Osteoblast (primary cell): ENCODE data around the gene KNDC1. TPM values are rescaled to one million over a fixed set of nuclear protein-coding genes. Genes with fewer than 3 reads are reported as not detected.

Experiments used
- DNase-seq: peaks from one replicate; pipeline ENCODE4 v3.0.0; 2011; ENCODE audit warnings: low spot score, mixed read lengths; ENCODE audit not compliant: insufficient read length; ENCODE audit errors: missing footprints
- H2AFZ ChIP-seq: 2 replicates; pipeline ENCODE4 v1.6.0; 2011; ENCODE audit warnings: mild to moderate bottlenecking, low read length
- H3K27ac ChIP-seq: 2 replicates; pipeline ENCODE4 v1.5.1; 2011; ENCODE audit warnings: mild to moderate bottlenecking, low read depth, low read length, moderate library complexity
- H3K27me3 ChIP-seq: 2 replicates; pipeline ENCODE4 v1.6.0; 2012; ENCODE audit warnings: mild to moderate bottlenecking, control low read depth, inconsistent platforms, low read length, moderate library complexity; ENCODE audit not compliant: insufficient read depth
- H3K36me3 ChIP-seq: 2 replicates; pipeline ENCODE4 v1.5.1; 2011; ENCODE audit warnings: mild to moderate bottlenecking, low read length, control low read depth, moderate library complexity; ENCODE audit not compliant: insufficient read depth
- H3K4me1 ChIP-seq: 2 replicates; pipeline ENCODE4 v1.5.1; 2011; ENCODE audit warnings: mild to moderate bottlenecking, low read length, control low read depth, moderate library complexity; ENCODE audit not compliant: insufficient read depth
- H3K4me2 ChIP-seq: 2 replicates; pipeline ENCODE4 v1.6.0; 2011; ENCODE audit warnings: mild to moderate bottlenecking, low read length; ENCODE audit not compliant: insufficient read depth
- H3K4me3 ChIP-seq: fragments of 200-600 bp; sonication (generic); 3 replicates; pipeline ENCODE4 v1.5.1; 2012; ENCODE audit warnings: mild to moderate bottlenecking, low read length, inconsistent platforms; ENCODE audit not compliant: insufficient read depth
- H3K79me2 ChIP-seq: 2 replicates; pipeline ENCODE4 v1.6.0; 2012; ENCODE audit warnings: mild to moderate bottlenecking, low read length, control low read depth, inconsistent platforms; ENCODE audit not compliant: insufficient read depth
- H3K9me3 ChIP-seq: 2 replicates; pipeline ENCODE4 v1.5.1; 2011; ENCODE audit warnings: low read depth, low read length, control low read depth
- H4K20me1 ChIP-seq: 2 replicates; pipeline ENCODE4 v1.6.0; 2012; ENCODE audit warnings: mild to moderate bottlenecking, low read length, control low read depth; ENCODE audit not compliant: insufficient read depth
- total RNA-seq: library from RNA; depleted of rRNA; stranded (reverse); fragments of >200 nt; gene quantifications from 2 replicates; pipeline ENCODE4 v1.2.3, GENCODE V29; 2012
- TF ChIP-seq, protein P1 (sequence below): IDR thresholded peaks from 2 replicates; pipeline ENCODE4 v1.5.1; 2011; ENCODE audit warnings: mild to moderate bottlenecking, low read depth, low read length, moderate library complexity; ENCODE audit errors: extremely low read depth

The KNDC1 gene
- total RNA-seq, 1 donor = not detected

DNA sequence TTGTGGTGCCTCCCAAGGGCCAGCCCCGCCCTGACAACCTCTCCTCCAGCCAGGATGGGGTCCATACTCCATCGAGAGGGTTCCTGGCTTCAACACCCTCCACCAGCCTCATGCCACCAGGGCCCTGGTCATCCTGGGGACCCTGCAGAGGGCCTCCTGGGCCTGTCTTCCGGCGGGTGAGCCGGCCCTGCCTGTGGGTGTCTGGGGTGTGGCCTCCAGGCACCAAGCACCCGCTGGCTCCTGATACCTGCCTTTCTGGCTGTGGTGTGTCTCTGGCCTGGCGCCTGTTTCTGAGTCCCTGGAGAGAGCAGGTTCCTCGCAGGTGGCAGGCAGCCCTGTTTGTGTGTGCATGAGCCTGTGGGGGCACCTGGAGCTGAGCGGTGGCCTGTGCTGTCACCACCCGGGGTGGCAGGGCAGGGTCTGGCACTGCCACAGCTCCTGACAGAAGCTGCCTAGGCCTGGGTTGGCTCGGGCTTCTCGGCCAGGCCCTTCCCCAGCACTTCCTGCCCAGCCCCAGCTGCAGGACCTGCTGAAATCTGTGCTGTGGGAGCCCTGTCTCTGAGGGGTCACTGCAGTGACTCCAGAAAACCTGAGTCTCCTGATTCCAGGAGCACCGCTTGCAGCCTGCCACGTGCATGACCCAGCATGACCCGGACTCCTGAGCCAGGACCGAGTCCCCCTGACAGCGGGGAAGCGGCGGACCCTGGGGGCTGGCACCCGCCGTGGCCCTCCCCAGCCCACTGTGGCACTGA lies 98.2 kb downstream of the KNDC1 start:
- Histone ChIP-seq H3K27me3 (peaks cover 7% of the 10 kb centered on the region), H3K79me2 (no peaks in the 10 kb centered on the region), H3K4me3 (no peak overlapping the region), H3K4me2 (no peak overlapping the region), H3K4me1 (peaks cover 23% of the 10 kb centered on the region), H3K36me3 (no peaks in the 10 kb centered on the region), H2AFZ (no peak overlapping the region), H3K9me3 (no peaks in the 10 kb centered on the region), H3K27ac (peak overlapping the region; percentile 78), H4K20me1 (peaks cover 3% of the 10 kb centered on the region)
- no peak for DNase-seq
- TF ChIP-seq, protein P1, sequence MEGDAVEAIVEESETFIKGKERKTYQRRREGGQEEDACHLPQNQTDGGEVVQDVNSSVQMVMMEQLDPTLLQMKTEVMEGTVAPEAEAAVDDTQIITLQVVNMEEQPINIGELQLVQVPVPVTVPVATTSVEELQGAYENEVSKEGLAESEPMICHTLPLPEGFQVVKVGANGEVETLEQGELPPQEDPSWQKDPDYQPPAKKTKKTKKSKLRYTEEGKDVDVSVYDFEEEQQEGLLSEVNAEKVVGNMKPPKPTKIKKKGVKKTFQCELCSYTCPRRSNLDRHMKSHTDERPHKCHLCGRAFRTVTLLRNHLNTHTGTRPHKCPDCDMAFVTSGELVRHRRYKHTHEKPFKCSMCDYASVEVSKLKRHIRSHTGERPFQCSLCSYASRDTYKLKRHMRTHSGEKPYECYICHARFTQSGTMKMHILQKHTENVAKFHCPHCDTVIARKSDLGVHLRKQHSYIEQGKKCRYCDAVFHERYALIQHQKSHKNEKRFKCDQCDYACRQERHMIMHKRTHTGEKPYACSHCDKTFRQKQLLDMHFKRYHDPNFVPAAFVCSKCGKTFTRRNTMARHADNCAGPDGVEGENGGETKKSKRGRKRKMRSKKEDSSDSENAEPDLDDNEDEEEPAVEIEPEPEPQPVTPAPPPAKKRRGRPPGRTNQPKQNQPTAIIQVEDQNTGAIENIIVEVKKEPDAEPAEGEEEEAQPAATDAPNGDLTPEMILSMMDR = no peak

DNA sequence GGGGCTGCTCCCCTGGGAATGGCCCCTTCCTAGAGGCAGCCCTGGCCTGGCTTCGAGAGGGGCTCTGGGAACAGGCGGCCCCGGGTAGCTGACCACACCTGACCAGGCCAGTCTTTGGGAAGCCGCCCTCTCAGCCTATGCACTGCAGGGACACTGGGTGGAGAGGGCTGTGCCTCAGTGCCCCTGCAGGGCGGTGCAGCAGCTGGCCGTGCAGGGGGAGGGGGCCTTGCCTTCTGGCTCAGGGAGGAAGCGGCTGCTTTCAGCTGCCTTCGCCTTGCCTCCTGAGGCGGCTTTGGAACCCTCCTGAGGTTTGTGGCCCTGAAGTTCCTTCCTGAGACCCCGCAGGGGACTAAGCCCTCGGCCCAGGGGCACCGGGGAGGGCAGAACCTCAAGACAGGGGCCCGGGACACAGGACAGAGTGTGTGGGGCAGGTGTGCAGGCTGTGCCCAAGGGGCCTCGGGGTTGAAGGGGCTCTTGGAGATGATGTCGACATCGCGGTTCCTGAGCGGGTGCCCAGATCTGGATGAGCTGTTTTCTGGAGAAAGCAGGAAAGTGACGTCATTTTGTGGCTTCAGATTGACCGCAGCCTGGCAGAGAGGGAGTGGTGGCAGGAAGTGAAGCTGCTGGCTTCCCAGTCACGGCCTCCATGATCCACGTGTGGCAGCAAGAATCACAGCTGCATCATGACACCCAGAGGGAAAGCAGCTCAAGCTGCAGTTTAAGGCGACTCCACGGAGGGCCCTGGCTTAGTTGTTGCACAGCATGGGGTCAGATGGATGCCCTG lies 99.0 kb downstream of the KNDC1 start:
- Histone ChIP-seq H3K27me3 (peaks cover 7% of the 10 kb centered on the region), H3K27ac (peak overlapping the region; percentile 78), H2AFZ (peak overlapping the region; percentile 16), H3K9me3 (no peaks in the 10 kb centered on the region), H3K79me2 (no peaks in the 10 kb centered on the region), H3K4me1 (peaks cover 23% of the 10 kb centered on the region), H3K4me2 (peak overlapping the region; percentile 19), H3K36me3 (no peaks in the 10 kb centered on the region), H3K4me3 (peak overlapping the region; percentile 32), H4K20me1 (peaks cover 3% of the 10 kb centered on the region)
- DNase-seq = peak; percentile 100
- TF ChIP-seq, protein P1 = no peak

DNA sequence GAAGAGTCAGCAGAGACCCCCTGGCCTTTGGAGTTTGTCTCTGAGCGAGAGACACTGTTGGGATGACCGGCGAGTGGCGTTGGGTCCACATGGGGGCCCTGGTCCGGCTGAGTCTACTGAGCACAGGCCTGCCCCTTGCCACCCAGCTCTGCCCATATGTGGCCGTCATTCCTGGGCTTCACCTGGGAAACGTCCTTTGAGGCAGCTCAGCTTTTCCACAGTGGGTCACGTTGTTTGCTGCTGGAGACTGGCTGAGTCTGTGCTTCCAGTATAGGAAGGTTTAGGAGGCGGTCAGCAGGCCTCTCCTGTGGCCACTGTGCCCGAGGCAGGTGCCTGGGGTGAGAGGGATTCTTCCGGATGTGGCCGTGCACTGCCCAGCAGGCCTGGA lies 99.6 kb downstream of the KNDC1 start:
- Histone ChIP-seq H3K27me3 (peaks cover 7% of the 10 kb centered on the region), H3K27ac (peak overlapping the region; percentile 78), H3K79me2 (no peaks in the 10 kb centered on the region), H3K4me1 (peaks cover 23% of the 10 kb centered on the region), H3K4me2 (peak overlapping the region; percentile 19), H3K36me3 (no peaks in the 10 kb centered on the region), H3K4me3 (peak overlapping the region; percentile 24), H3K9me3 (no peaks in the 10 kb centered on the region), H4K20me1 (peaks cover 3% of the 10 kb centered on the region), H2AFZ (peak overlapping the region; percentile 16)
- no peak for DNase-seq
- TF ChIP-seq, protein P1 = no peak
